Activated CD4-positive, CD25-positive, alpha-beta regulatory T cell treated with anti-CD3 and anti-CD28 coated beads, Interleukin-2, amount 50 U/mL, for 72 hours (primary cell): ENCODE measurements around the gene ZDHHC21.
"Not testable (repeated sequence)": the region's sequence is repeated elsewhere in the genome, so short reads cannot be mapped to it uniquely, and the experiment has no call there.

Source experiments
- DNase-seq: peaks from one replicate; pipeline ENCODE4 v3.0.0; 2021

The ZDHHC21 gene

GRCh38 chr9:14678776-14679175 is 14.5 kb downstream of the ZDHHC21 start:
- DNase-seq = no peak

- no peak for DNase-seq
Observed at GRCh38 chr9:14677872-14678271, 15.4 kb downstream of the ZDHHC21 start.

- no peak for DNase-seq
Observed at GRCh38 chr9:14677396-14677795, 15.8 kb downstream of the ZDHHC21 start.

GRCh38 chr9:14674630-14675029 is 18.6 kb downstream of the ZDHHC21 start:
- DNase-seq = no peak

- DNase-seq = no peak
Observed at GRCh38 chr9:14671377-14671776, 21.9 kb downstream of the ZDHHC21 start.

GRCh38 chr9:14670718-14671117 is 22.5 kb downstream of the ZDHHC21 start:
- DNase-seq = no peak

GRCh38 chr9:14664022-14664421 is 29.2 kb downstream of the ZDHHC21 start:
- not testable (repeated sequence) for DNase-seq

GRCh38 chr9:14662060-14662453 is 31.2 kb downstream of the ZDHHC21 start:
- no peak for DNase-seq

GRCh38 chr9:14661421-14662059 is 31.7 kb downstream of the ZDHHC21 start:
- no peak for DNase-seq

GRCh38 chr9:14660721-14661120 is 32.5 kb downstream of the ZDHHC21 start:
- DNase-seq = no peak

- no peak for DNase-seq
Observed at GRCh38 chr9:14654932-14655331, 38.3 kb downstream of the ZDHHC21 start.

GRCh38 chr9:14653511-14653910 is 39.7 kb downstream of the ZDHHC21 start:
- DNase-seq = no peak

- DNase-seq = no peak
Observed at GRCh38 chr9:14652729-14653377, 40.4 kb downstream of the ZDHHC21 start.

GRCh38 chr9:14650596-14650995 is 42.6 kb downstream of the ZDHHC21 start:
- no peak for DNase-seq

- DNase-seq = no peak
Observed at GRCh38 chr9:14645648-14646047, 47.6 kb downstream of the ZDHHC21 start.

- DNase-seq = no peak
Observed at GRCh38 chr9:14640967-14641366, 52.3 kb downstream of the ZDHHC21 start.

- no peak for DNase-seq
Observed at GRCh38 chr9:14640294-14640693, 52.9 kb downstream of the ZDHHC21 start.

- no peak for DNase-seq
Observed at GRCh38 chr9:14633906-14634565, 59.2 kb downstream of the ZDHHC21 start.

GRCh38 chr9:14633148-14633547 is 60.1 kb downstream of the ZDHHC21 start:
- no peak for DNase-seq

- no peak for DNase-seq
Observed at GRCh38 chr9:14627513-14627912, 65.7 kb downstream of the ZDHHC21 start.

GRCh38 chr9:14618836-14619420 is 74.3 kb downstream of the ZDHHC21 start:
- DNase-seq = no peak

GRCh38 chr9:14616188-14616982 is 76.8 kb downstream of the ZDHHC21 start:
- no peak for DNase-seq

- no peak for DNase-seq
Observed at GRCh38 chr9:14608540-14608939, 84.7 kb downstream of the ZDHHC21 start.
